Esophagus (tissue), 2 donors: ENCODE data around the gene TERB1. TPM values are rescaled to one million over a fixed set of nuclear protein-coding genes. Genes with fewer than 3 reads are reported as not detected.
"Not testable (repeated sequence)": the region's sequence is repeated elsewhere in the genome, so short reads cannot be mapped to it uniquely, and the experiment has no call there.

ENCODE experiments used
- H3K27ac ChIP-seq, 2 donors: one replicate each; pipeline ENCODE4 v1.5.1; 2013; ENCODE audit warnings: low read depth in 2 of 2, mild to moderate bottlenecking in 2 of 2, inconsistent platforms in 1 of 2, low read length in 1 of 2, moderate library complexity in 1 of 2
- H3K27me3 ChIP-seq, 2 donors: one replicate each; pipeline ENCODE4 v1.6.1; 2013; ENCODE audit warnings: low read length in 2 of 2, control low read depth in 1 of 2, mild to moderate bottlenecking in 1 of 2; ENCODE audit not compliant: insufficient read depth in 2 of 2, control insufficient read depth in 1 of 2
- H3K36me3 ChIP-seq, 2 donors: one replicate each; pipeline ENCODE4 v1.6.1; 2013; ENCODE audit warnings: low read length in 1 of 2; ENCODE audit not compliant: control insufficient read depth in 2 of 2, insufficient read depth in 2 of 2
- H3K4me1 ChIP-seq, 2 donors: one replicate each; pipeline ENCODE4 v1.6.1; 2013; ENCODE audit warnings: low read length in 1 of 2; ENCODE audit not compliant: control insufficient read depth in 2 of 2, insufficient read depth in 2 of 2
- H3K4me3 ChIP-seq, 2 donors: one replicate each; pipeline ENCODE4 v1.5.1; 2013; ENCODE audit warnings: low read length in 2 of 2, mild to moderate bottlenecking in 2 of 2, low read depth in 1 of 2, moderate library complexity in 1 of 2
- H3K9me3 ChIP-seq, 2 donors: one replicate each; pipeline ENCODE4 v1.6.1; 2013; ENCODE audit warnings: mild to moderate bottlenecking in 2 of 2, low read depth in 1 of 2, low read length in 1 of 2, moderate library complexity in 1 of 2; ENCODE audit not compliant: control insufficient read depth in 2 of 2, insufficient read depth in 1 of 2
- WGBS, 2 donors: extraction: QIAGEN DNeasy Blood & Tissue Kit; methylation state at CpG; one replicate each; pipeline ENCODE4 v1.1.7; 2013; 5-methylcytosine and 5-hydroxymethylcytosine counted together
- polyA plus RNA-seq, 2 donors: library from polyadenylated mRNA; stranded (reverse); fragments of 200-250 nt; gene quantifications; one replicate each; pipeline ENCODE4 v1.2.3, GENCODE V29; 2013
- donor health status: healthy with polysubstance abuse.
- donor health status: Bipolar disorder and iron deficiency.

TERB1 gene
- polyA plus RNA-seq, 2 donors: not detected

GRCh38 chr16:66793984-66794383 is 7.4 kb downstream of the TERB1 start:
- not testable (repeated sequence) for H3K9me3 ChIP-seq, H3K4me1 ChIP-seq, H3K36me3 ChIP-seq, H3K4me3 ChIP-seq, H3K27ac ChIP-seq, H3K27me3 ChIP-seq
- WGBS, 2 donors: 89% methylated on average over 6 of the region's 6 CpGs

- H3K4me1 ChIP-seq: no peaks in the 10 kb centered on the region
- H3K27ac ChIP-seq: no peak overlapping the region
- no peaks in the 10 kb centered on the region for H3K9me3 ChIP-seq
- 66 to 75% methylated on average over 3 of the region's 3 CpGs for WGBS, 2 donors
- H3K4me3 ChIP-seq: no peak overlapping the region
- no peaks in the 10 kb centered on the region for H3K27me3 ChIP-seq
- H3K36me3 ChIP-seq: no peaks in the 10 kb centered on the region
These were observed 11.2 kb downstream of the TERB1 start for GRCh38 chr16:66790130-66790733.

GRCh38 chr16:66787427-66787826 is 14.0 kb downstream of the TERB1 start:
- no peaks in the 10 kb centered on the region for H3K9me3 ChIP-seq
- H3K4me1 ChIP-seq: no peaks in the 10 kb centered on the region
- H3K27me3 ChIP-seq: no peaks in the 10 kb centered on the region
- H3K27ac ChIP-seq: no peak overlapping the region
- no peaks in the 10 kb centered on the region for H3K36me3 ChIP-seq
- H3K4me3 ChIP-seq: no peak overlapping the region
- 79 to 94% methylated on average over 2 of the region's 2 CpGs for WGBS, 2 donors

- H3K9me3 ChIP-seq: no peaks in the 10 kb centered on the region
- no peaks in the 10 kb centered on the region for H3K4me1 ChIP-seq
- H3K27me3 ChIP-seq: no peaks in the 10 kb centered on the region
- WGBS, 2 donors: 96 to 97% methylated on average over 3 of the region's 3 CpGs
- no peaks in the 10 kb centered on the region for H3K36me3 ChIP-seq
- H3K27ac ChIP-seq: no peak overlapping the region
- no peak overlapping the region for H3K4me3 ChIP-seq
These were observed 14.8 kb downstream of the TERB1 start for GRCh38 chr16:66786551-66786950.

- Histone ChIP-seq H3K4me3 (no peak overlapping the region), H3K27me3 (no peaks in the 10 kb centered on the region), H3K9me3 (no peaks in the 10 kb centered on the region), H3K4me1 (no peaks in the 10 kb centered on the region), H3K27ac (no peak overlapping the region), H3K36me3 (no peaks in the 10 kb centered on the region)
These were observed 24.9 kb downstream of the TERB1 start for GRCh38 chr16:66776457-66776856.

GRCh38 chr16:66774981-66775380 is 26.4 kb downstream of the TERB1 start:
- H3K36me3 ChIP-seq: no peaks in the 10 kb centered on the region
- WGBS, 2 donors: 71 to 74% methylated on average over 2 of the region's 2 CpGs
- no peaks in the 10 kb centered on the region for H3K4me1 ChIP-seq
- H3K9me3 ChIP-seq: no peaks in the 10 kb centered on the region
- H3K27me3 ChIP-seq: no peaks in the 10 kb centered on the region
- H3K4me3 ChIP-seq: no peak overlapping the region
- no peak overlapping the region for H3K27ac ChIP-seq

- H3K27me3 ChIP-seq: no peaks in the 10 kb centered on the region
- no peak overlapping the region for H3K27ac ChIP-seq
- no peaks in the 10 kb centered on the region for H3K4me1 ChIP-seq
- H3K9me3 ChIP-seq: no peaks in the 10 kb centered on the region
- H3K4me3 ChIP-seq: no peak overlapping the region
- H3K36me3 ChIP-seq: no peaks in the 10 kb centered on the region
These were observed 43.3 kb downstream of the TERB1 start for GRCh38 chr16:66758086-66758485.

- Histone ChIP-seq H3K9me3 (no peaks in the 10 kb centered on the region), H3K4me3 (no peak overlapping the region), H3K27me3 (no peaks in the 10 kb centered on the region), H3K4me1 (peaks cover 3 to 8% of the 10 kb centered on the region in 2 donors), H3K36me3 (no peaks in the 10 kb centered on the region), H3K27ac (no peak overlapping the region)
- 67 to 69% methylated on average over 3 of the region's 3 CpGs for WGBS, 2 donors
These were observed 46.6 kb downstream of the TERB1 start for GRCh38 chr16:66754819-66755218.

- Histone ChIP-seq H3K27me3 (no peaks in the 10 kb centered on the region), H3K9me3 (no peaks in the 10 kb centered on the region), H3K36me3 (peaks cover 0 to under 1% of the 10 kb centered on the region in 2 donors), H3K27ac (no peak overlapping the region), H3K4me1 (peaks cover 3 to 8% of the 10 kb centered on the region in 2 donors), H3K4me3 (no peak overlapping the region)
- WGBS, 2 donors: 89 to 93% methylated on average over 2 of the region's 2 CpGs
These were observed 47.2 kb downstream of the TERB1 start for GRCh38 chr16:66754211-66754610.

GRCh38 chr16:66752958-66753357 is 48.4 kb downstream of the TERB1 start:
- Histone ChIP-seq H3K4me3 (no peak overlapping the region), H3K9me3 (no peaks in the 10 kb centered on the region), H3K27me3 (no peaks in the 10 kb centered on the region), H3K36me3 (peaks cover 3% of the 10 kb centered on the region in 2 donors), H3K27ac (no peak overlapping the region), H3K4me1 (peaks cover 3 to 8% of the 10 kb centered on the region in 2 donors)
- WGBS, 2 donors: 99% methylated on average over 2 of the region's 2 CpGs
